ENCODE measurements around the gene CNKSR3. TPM values are rescaled to one million over a fixed set of nuclear protein-coding genes. Genes with fewer than 3 reads are reported as not detected.

CNKSR3 gene
- total RNA-seq, 1 experiment from 2014 or later: 10.3 TPM

DNA sequence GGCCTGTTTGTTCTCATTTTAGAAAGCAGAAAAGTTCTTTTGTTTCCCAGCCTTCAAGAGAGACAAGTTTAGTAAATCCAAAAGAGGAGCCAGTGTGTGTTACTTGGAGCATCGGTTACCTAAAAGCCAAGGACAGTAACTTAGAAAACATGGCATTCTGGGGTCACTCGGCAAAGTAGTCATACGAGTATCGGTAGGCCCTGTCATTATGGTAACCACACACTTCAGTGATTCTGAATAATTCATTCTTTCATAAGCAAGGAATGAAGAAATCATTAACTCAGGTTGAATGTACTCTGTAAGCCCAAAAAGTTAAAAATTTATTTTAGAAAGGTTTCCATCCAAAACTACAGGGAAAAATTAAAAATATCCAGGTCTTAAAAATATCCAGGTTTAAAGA lies 34.0 kb downstream of the CNKSR3 start:
- intact Hi-C loops (cut with micrococcal nuclease; ENCODE audit: unreplicated experiment): no loop called here
- H3K27me3 ChIP-seq (replicated peaks; ENCODE audit: insufficient read depth, low read depth, low read length, poor library complexity): no peaks in the 10 kb centered on the region
- no peaks in the 10 kb centered on the region for H3K36me3 ChIP-seq (ENCODE audit: insufficient read depth, low read length, poor library complexity, severe bottlenecking)
- no peak for TF ChIP-seq EZH2 (IDR thresholded peaks at IDR 0.05; ENCODE audit: borderline replicate concordance, low read depth, low read length, poor library complexity, severe bottlenecking)
- TF ChIP-seq, protein P1, sequence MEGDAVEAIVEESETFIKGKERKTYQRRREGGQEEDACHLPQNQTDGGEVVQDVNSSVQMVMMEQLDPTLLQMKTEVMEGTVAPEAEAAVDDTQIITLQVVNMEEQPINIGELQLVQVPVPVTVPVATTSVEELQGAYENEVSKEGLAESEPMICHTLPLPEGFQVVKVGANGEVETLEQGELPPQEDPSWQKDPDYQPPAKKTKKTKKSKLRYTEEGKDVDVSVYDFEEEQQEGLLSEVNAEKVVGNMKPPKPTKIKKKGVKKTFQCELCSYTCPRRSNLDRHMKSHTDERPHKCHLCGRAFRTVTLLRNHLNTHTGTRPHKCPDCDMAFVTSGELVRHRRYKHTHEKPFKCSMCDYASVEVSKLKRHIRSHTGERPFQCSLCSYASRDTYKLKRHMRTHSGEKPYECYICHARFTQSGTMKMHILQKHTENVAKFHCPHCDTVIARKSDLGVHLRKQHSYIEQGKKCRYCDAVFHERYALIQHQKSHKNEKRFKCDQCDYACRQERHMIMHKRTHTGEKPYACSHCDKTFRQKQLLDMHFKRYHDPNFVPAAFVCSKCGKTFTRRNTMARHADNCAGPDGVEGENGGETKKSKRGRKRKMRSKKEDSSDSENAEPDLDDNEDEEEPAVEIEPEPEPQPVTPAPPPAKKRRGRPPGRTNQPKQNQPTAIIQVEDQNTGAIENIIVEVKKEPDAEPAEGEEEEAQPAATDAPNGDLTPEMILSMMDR (conservative IDR thresholded peaks at IDR 0.05; ENCODE audit: low read depth, low read length): no peak
- no peak overlapping the region for H3K4me3 ChIP-seq (ENCODE audit: low read depth, low read length, poor library complexity, severe bottlenecking)
- H3K9me3 ChIP-seq (ENCODE audit: low read depth, low read length, poor library complexity, severe bottlenecking): no peaks in the 10 kb centered on the region
- CTCF ChIA-PET: no interaction called here
- DNase-seq (ENCODE audit: low spot score): no peak
- POLR2A ChIA-PET (ENCODE audit: low non-redundant PET): no interaction called here
- peaks cover 8% of the 10 kb centered on the region for H3K4me1 ChIP-seq (ENCODE audit: insufficient read depth, low read length, poor library complexity, severe bottlenecking)
- BruUV-seq (replicated peaks): no TSS peak
- H3K27ac ChIP-seq (ENCODE audit: low read depth, low read length, poor library complexity, severe bottlenecking): no peak overlapping the region

DNA sequence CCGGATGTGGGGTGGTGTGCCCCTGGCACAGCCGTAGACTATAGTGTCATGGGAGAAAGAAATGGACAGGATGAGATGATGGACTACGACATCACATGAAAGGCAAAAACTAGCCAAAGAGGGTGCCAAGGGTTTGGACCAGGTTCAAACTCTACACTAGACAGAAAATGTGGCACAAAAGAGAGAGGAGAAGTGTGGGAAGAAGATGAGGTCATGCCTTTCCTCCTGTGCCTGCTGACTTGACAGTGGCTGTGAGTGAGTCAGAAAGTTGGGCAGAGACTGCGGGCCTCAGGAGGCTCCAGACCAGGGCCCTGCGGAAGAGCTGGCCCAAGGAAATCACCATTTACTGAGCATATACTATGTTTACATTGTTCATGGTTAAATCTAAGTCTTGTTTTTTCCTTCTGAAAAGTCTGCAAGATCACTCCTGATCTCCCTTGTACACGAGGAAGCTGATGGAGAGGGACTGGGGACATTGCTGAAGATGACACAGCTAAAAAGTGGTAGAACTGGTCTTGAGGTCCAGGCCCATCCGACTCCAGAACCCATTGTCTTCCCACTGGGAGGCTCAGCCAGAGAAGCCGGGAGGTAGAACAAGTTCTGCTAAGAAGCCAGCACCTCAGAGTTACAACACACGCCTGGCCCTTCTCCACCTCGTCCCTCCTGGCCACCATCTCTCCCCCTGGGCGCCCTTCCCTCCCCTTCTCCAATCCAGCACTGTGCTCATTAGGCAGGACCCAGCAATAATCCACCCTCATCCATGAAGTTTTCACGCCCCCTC lies 35.6 kb downstream of the CNKSR3 start:
- ChIA-PET CTCF (no interaction called here), POLR2A (ENCODE audit: low non-redundant PET) (no interaction called here)
- Histone ChIP-seq H3K4me3 (ENCODE audit: low read depth, low read length, poor library complexity, severe bottlenecking) (no peak overlapping the region), H3K27ac (ENCODE audit: low read depth, low read length, poor library complexity, severe bottlenecking) (no peak overlapping the region), H3K4me1 (ENCODE audit: insufficient read depth, low read length, poor library complexity, severe bottlenecking) (peaks cover 8% of the 10 kb centered on the region), H3K27me3 (replicated peaks; ENCODE audit: insufficient read depth, low read depth, low read length, poor library complexity) (no peaks in the 10 kb centered on the region), H3K9me3 (ENCODE audit: low read depth, low read length, poor library complexity, severe bottlenecking) (peaks cover 5% of the 10 kb centered on the region), H3K36me3 (ENCODE audit: insufficient read depth, low read length, poor library complexity, severe bottlenecking) (no peaks in the 10 kb centered on the region)
- no peak for TF ChIP-seq EZH2 (IDR thresholded peaks at IDR 0.05; ENCODE audit: borderline replicate concordance, low read depth, low read length, poor library complexity, severe bottlenecking)
- TF ChIP-seq, protein P1 (conservative IDR thresholded peaks at IDR 0.05; ENCODE audit: low read depth, low read length): no peak
- no TSS peak for BruUV-seq (replicated peaks)
- intact Hi-C loops (cut with micrococcal nuclease; ENCODE audit: unreplicated experiment): no loop called here
- no peak for DNase-seq (ENCODE audit: low spot score)

DNA sequence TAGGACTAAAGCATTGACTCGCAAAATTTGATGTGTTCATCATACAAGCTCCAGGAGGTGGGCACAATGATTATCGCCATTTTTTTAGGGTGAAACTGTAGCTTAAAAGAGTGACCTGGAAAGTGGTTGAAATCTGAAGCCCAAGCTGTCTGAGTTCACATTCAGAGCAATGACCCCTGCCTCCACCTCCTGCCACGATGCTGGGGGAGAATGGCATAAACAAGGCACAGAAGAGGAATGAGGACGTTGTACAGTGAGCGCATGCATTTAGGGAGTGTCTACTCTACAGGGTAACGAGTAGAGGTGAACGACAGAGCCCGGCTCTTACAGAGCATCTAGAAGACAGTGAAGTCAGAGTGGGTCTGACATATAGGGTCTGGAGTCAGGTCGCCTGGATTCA lies 37.2 kb downstream of the CNKSR3 start:
- no peak overlapping the region for H3K4me3 ChIP-seq (ENCODE audit: low read depth, low read length, poor library complexity, severe bottlenecking)
- no peak overlapping the region for H3K27ac ChIP-seq (ENCODE audit: low read depth, low read length, poor library complexity, severe bottlenecking)
- H3K9me3 ChIP-seq (ENCODE audit: low read depth, low read length, poor library complexity, severe bottlenecking): peaks cover 5% of the 10 kb centered on the region
- DNase-seq (ENCODE audit: low spot score): no peak
- peaks cover 4% of the 10 kb centered on the region for H3K4me1 ChIP-seq (ENCODE audit: insufficient read depth, low read length, poor library complexity, severe bottlenecking)
- H3K36me3 ChIP-seq (ENCODE audit: insufficient read depth, low read length, poor library complexity, severe bottlenecking): no peaks in the 10 kb centered on the region
- POLR2A ChIA-PET (ENCODE audit: low non-redundant PET): no interaction called here
- intact Hi-C loops (cut with micrococcal nuclease; ENCODE audit: unreplicated experiment): no loop called here
- no TSS peak for BruUV-seq (replicated peaks)
- TF ChIP-seq, protein P1 (conservative IDR thresholded peaks at IDR 0.05; ENCODE audit: low read depth, low read length): no peak
- TF ChIP-seq EZH2 (IDR thresholded peaks at IDR 0.05; ENCODE audit: borderline replicate concordance, low read depth, low read length, poor library complexity, severe bottlenecking): no peak
- no peaks in the 10 kb centered on the region for H3K27me3 ChIP-seq (replicated peaks; ENCODE audit: insufficient read depth, low read depth, low read length, poor library complexity)
- CTCF ChIA-PET: no interaction called here
